Mesothelial cell of epicardium (in vitro differentiated cells): Measurements from ENCODE around the gene ATG13. TPM values are rescaled to one million over a fixed set of nuclear protein-coding genes. Genes with fewer than 3 reads are reported as not detected.

Source experiments
- DNase-seq, 2 experiments: peaks; one replicate each; pipeline ENCODE4 v3.0.0; 2021; ENCODE audit warnings: low spot score in 2 of 2; ENCODE audit not compliant: unreplicated experiment in 2 of 2
- H3K27ac Mint-ChIP-seq: 2 replicates; pipeline ENCODE4 v1.8.0; 2021; ENCODE audit warnings: mixed read lengths
- H3K27me3 Mint-ChIP-seq: 2 replicates; pipeline ENCODE4 v1.8.0; 2021; ENCODE audit warnings: low read depth, mixed read lengths
- H3K36me3 Mint-ChIP-seq: 2 replicates; pipeline ENCODE4 v1.8.0; 2021; ENCODE audit warnings: mixed read lengths
- H3K4me1 Mint-ChIP-seq: 2 replicates; pipeline ENCODE4 v1.8.0; 2021; ENCODE audit warnings: mixed read lengths
- H3K4me3 Mint-ChIP-seq: 2 replicates; pipeline ENCODE4 v1.8.0; 2021; ENCODE audit warnings: mild to moderate bottlenecking, moderate library complexity, mixed read lengths
- H3K9me3 Mint-ChIP-seq: 2 replicates; pipeline ENCODE4 v1.8.0; 2021; ENCODE audit warnings: mixed read lengths
- CTCF ChIP-seq: fragments of 200-600 bp; sonication (generic); IDR thresholded peaks from one replicate; pipeline ENCODE4 v1.5.0; 2021; ENCODE audit warnings: antibody characterized with exemption; ENCODE audit not compliant: unreplicated experiment
- total RNA-seq: library from RNA; stranded (reverse); gene quantifications from 3 replicates; pipeline ENCODE4 v1.2.1, GENCODE V29; 2021

The ATG13 gene
- total RNA-seq, 1 donor from 2014 or later = 67.8 TPM

- Mint-ChIP-seq H3K36me3 (peaks cover 7% of the 10 kb centered on the region), H3K9me3 (no peaks in the 10 kb centered on the region), H3K4me3 (no peak overlapping the region), H3K27me3 (no peaks in the 10 kb centered on the region), H3K4me1 (peaks cover 1% of the 10 kb centered on the region), H3K27ac (no peak overlapping the region)
- no peak for DNase-seq
- TF ChIP-seq CTCF = no peak
These were observed 63.5 kb downstream of the ATG13 start for GRCh38 chr11:46680815-46681214.

- Mint-ChIP-seq H3K9me3 (no peaks in the 10 kb centered on the region), H3K4me3 (no peak overlapping the region), H3K27me3 (no peaks in the 10 kb centered on the region), H3K36me3 (peaks cover 10% of the 10 kb centered on the region), H3K27ac (no peak overlapping the region), H3K4me1 (no peaks in the 10 kb centered on the region)
- TF ChIP-seq CTCF = no peak
- no peak for DNase-seq
These were observed 64.5 kb downstream of the ATG13 start for GRCh38 chr11:46681814-46682213.

DNA sequence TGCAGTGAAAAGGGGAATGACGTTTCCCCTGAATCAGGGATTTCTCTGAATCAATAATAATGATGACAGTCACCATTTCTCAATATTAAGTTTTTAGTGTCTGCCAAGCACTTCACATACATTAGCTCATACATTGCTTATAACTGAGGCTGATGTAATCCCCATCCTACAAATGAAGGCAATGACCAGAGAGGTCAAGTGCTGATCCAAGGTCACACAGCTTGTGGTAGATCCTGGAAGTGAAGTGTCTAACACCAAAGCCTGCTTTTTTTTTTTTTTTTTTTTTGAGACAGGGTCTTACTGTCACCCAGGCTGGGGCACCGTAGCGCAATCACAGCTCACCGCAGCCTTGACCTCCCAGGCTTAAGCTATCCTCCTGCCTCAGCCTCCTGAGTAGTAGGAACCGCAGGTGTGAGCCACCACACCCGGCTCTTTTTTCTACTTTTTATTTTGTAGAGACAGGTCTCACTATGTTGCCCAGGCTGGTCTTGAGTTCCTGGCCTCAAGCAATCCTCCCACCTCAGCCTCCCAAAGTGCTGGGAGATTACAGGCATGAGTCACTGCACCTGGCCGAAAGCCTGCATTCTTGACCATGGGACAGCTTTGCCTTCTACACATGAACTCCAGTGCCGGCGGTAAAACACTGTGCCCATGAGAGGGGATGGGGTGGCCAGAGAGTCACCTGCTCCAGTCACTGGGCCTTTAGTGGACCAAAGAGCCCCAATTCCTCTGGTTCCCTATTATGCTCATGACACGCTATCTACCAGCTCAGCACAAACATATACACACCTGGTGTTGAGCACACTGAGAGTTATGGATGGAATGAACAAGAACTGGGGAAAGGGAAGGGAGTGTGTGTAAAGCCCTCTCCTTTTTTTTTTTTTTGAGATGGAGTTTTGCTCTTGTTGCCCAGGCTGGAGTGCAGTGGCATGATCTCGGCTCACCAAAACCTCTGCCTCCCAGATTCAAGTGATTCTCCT lies 65.7 kb downstream of the ATG13 start:
- Mint-ChIP-seq H3K27ac (no peak overlapping the region), H3K4me3 (no peak overlapping the region), H3K27me3 (no peaks in the 10 kb centered on the region), H3K36me3 (peaks cover 19% of the 10 kb centered on the region), H3K4me1 (no peaks in the 10 kb centered on the region), H3K9me3 (no peaks in the 10 kb centered on the region)
- no peak for DNase-seq
- no peak for TF ChIP-seq CTCF

DNA sequence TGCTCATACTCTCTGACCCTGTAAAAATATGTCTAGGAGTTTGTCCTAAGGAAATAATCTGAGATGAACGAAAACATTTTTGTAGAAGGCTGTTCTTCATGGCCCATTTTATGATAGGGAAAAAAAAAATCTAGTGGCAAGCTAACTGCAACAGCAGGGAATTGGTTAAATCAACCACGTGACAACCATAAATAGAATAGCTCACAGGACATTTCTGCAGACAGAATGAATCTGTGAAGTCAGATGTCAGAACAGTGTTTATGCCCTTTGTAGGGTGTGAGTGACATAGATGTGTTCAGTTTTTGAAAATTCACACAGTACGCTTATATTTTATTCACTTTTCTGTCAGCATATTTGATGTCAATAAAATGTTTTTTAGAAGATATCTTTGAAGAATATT lies 67.0 kb downstream of the ATG13 start:
- Mint-ChIP-seq H3K4me3 (no peak overlapping the region), H3K4me1 (no peaks in the 10 kb centered on the region), H3K9me3 (no peaks in the 10 kb centered on the region), H3K36me3 (peaks cover 23% of the 10 kb centered on the region), H3K27ac (no peak overlapping the region), H3K27me3 (no peaks in the 10 kb centered on the region)
- TF ChIP-seq CTCF = no peak
- DNase-seq = no peak

DNA sequence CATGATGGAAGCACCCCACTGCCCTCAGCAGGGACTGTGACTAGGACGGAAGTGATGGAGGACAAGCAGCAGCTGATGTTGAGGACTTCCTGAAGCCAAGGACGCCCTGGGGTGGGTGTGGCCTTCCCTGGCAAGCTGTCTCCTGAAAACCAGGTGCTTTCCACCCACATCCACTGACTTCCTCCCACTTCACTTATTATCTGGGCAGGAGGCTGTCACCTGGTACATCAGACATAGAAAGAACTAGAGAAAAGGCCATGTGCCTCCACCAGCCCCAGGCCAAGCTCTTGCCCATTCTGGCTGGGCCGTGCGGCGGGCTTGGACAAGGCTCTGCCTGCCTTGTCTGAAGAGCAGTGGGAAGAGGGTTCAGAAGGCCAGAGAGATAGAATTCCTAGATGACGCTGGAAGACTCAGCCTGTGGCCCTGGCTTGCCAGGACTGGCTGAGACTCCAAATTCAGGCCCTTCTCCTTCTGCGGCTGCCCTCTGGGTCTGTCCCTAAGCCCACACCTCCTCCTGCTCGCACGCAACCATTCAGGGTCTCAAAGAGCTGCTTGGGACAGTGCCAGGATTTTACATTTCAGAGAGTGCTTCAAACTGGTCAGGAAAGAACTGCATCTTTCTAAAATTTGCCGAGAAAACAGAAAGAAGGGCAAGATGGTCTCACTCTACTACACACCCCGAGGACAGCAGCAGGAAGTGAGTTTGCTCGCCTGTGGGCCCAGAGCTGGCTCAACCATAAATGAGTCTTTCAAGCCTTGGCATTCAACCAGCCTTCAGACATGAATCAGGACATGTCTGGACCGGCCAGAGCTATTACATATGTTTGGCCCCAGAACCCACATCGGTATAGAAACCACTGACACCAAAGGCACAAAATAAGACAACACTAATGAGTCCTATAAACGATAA lies 69.8 kb downstream of the ATG13 start:
- peak overlapping the region; percentile 30 for H3K27ac Mint-ChIP-seq
- no peaks in the 10 kb centered on the region for H3K4me1 Mint-ChIP-seq
- no peaks in the 10 kb centered on the region for H3K27me3 Mint-ChIP-seq
- peaks cover 24% of the 10 kb centered on the region for H3K36me3 Mint-ChIP-seq
- H3K9me3 Mint-ChIP-seq = no peaks in the 10 kb centered on the region
- TF ChIP-seq CTCF = no peak
- H3K4me3 Mint-ChIP-seq = no peak overlapping the region
- no peak for DNase-seq
